Brain pericyte (primary cell): ENCODE data around the gene DNMT3L.

Experiments
- DNase-seq: peaks from one replicate; pipeline ENCODE4 v3.0.0-alpha.2; 2012; ENCODE audit warnings: low read depth, low spot score

Gene DNMT3L

GRCh38 chr21:44279354-44280260 is 17.9 kb upstream of the DNMT3L start:
- DNase-seq, result no peak

- DNase-seq, result no peak
Observed at GRCh38 chr21:44275041-44275440, 13.3 kb upstream of the DNMT3L start.

GRCh38 chr21:44273046-44273445 is 11.3 kb upstream of the DNMT3L start:
- no peak for DNase-seq

- DNase-seq, result no peak
Observed at GRCh38 chr21:44272284-44272858, 10.7 kb upstream of the DNMT3L start.

- no peak for DNase-seq
Observed at GRCh38 chr21:44271558-44272283, 10.0 kb upstream of the DNMT3L start.

- DNase-seq, result no peak
Observed at GRCh38 chr21:44269090-44269489, 7.4 kb upstream of the DNMT3L start.

GRCh38 chr21:44267655-44268142 is 6.0 kb upstream of the DNMT3L start:
- no peak for DNase-seq

- no peak for DNase-seq
Observed at GRCh38 chr21:44265734-44266270, 4.1 kb upstream of the DNMT3L start.

GRCh38 chr21:44263768-44264167 is 2.1 kb upstream of the DNMT3L start:
- DNase-seq, result no peak

GRCh38 chr21:44263221-44263760 is 1.6 kb upstream of the DNMT3L start:
- DNase-seq, result no peak

- no peak for DNase-seq
Observed at GRCh38 chr21:44262338-44263056, 800 bp upstream of the DNMT3L start.

- no peak for DNase-seq
Observed at GRCh38 chr21:44260791-44261631, 686 bp downstream of the DNMT3L start.

- DNase-seq, result no peak
Observed at GRCh38 chr21:44260066-44260465, 1.6 kb downstream of the DNMT3L start.

- no peak for DNase-seq
Observed at GRCh38 chr21:44259082-44259705, 2.5 kb downstream of the DNMT3L start.

- no peak for DNase-seq
Observed at GRCh38 chr21:44258056-44258725, 3.5 kb downstream of the DNMT3L start.

GRCh38 chr21:44255511-44255981 is 6.2 kb downstream of the DNMT3L start:
- no peak for DNase-seq

- DNase-seq, result no peak
Observed at GRCh38 chr21:44253832-44254710, 7.6 kb downstream of the DNMT3L start.
